Suprapubic skin (tissue), 4 donors: ENCODE measurements around the gene CDYL2. TPM values are rescaled to one million over a fixed set of nuclear protein-coding genes. Genes with fewer than 3 reads are reported as not detected.

ENCODE experiments used
- DNase-seq, 2 donors: peaks; one replicate each; pipeline ENCODE4 v3.0.0-alpha.2; 2019; ENCODE audit warnings: low spot score in 2 of 2
- H3K27ac ChIP-seq: fragments of 200-600 bp; sonication (generic); one replicate; pipeline ENCODE4 v1.5.1; 2019
- H3K27me3 ChIP-seq: fragments of 200-600 bp; sonication (generic); one replicate; pipeline ENCODE4 v1.5.1; 2019
- H3K36me3 ChIP-seq: fragments of 200-600 bp; sonication (generic); one replicate; pipeline ENCODE4 v1.5.1; 2019
- H3K4me1 ChIP-seq: fragments of 200-600 bp; sonication (generic); one replicate; pipeline ENCODE4 v1.5.1; 2019
- H3K4me3 ChIP-seq: fragments of 200-600 bp; sonication (generic); one replicate; pipeline ENCODE4 v1.5.1; 2019; ENCODE audit warnings: mild to moderate bottlenecking
- H3K9me3 ChIP-seq: fragments of 200-600 bp; sonication (generic); one replicate; pipeline ENCODE4 v1.5.1; 2019
- CTCF ChIP-seq, 2 donors: fragments of 200-600 bp in 1 of 2; fragments of 450-650 bp in 1 of 2; sonication (generic) in 1 of 2; IDR thresholded peaks; one replicate each; pipeline ENCODE4 v1.5.1; 2016 to 2019; ENCODE audit warnings: antibody characterized with exemption in 2 of 2, mild to moderate bottlenecking in 1 of 2, moderate library complexity in 1 of 2
- EP300 ChIP-seq: sonication (generic); formaldehyde crosslinking; IDR thresholded peaks from one replicate; pipeline ENCODE4 v1.6.1; 2017; ENCODE audit warnings: antibody characterized with exemption
- POLR2A ChIP-seq, 2 donors: fragments of 450-650 bp; IDR thresholded peaks; one replicate each; pipeline ENCODE4 v1.6.1; 2017; ENCODE audit warnings: antibody characterized with exemption in 2 of 2, mild to moderate bottlenecking in 2 of 2, moderate library complexity in 2 of 2
- POLR2AphosphoS5 ChIP-seq, 3 donors: sonication (generic); formaldehyde crosslinking; IDR thresholded peaks; one replicate each; pipeline ENCODE4 v1.6.1; 2017; ENCODE audit warnings: antibody characterized with exemption in 3 of 3
- WGBS: methylation state at CpG from one replicate; pipeline ENCODE4 v1.1.5; 2018; 5-methylcytosine and 5-hydroxymethylcytosine counted together
- total RNA-seq, 4 donors: library from RNA; depleted of rRNA; stranded (reverse); fragments of >200 nt; gene quantifications; one replicate each; pipeline ENCODE4 v1.1.0, GENCODE V29; 2016

Gene CDYL2
- total RNA-seq, 4 donors from 2014 or later, result 2.8 to 8.2 (median 3.9) TPM

GRCh38 chr16:80639636-80640035 is 164.8 kb downstream of the CDYL2 start:
- WGBS, result 86% methylated on average over 6 of the region's 6 CpGs
- H3K9me3 ChIP-seq, result peaks cover 5% of the 10 kb centered on the region
- TF ChIP-seq EP300, result no peak
- TF ChIP-seq POLR2AphosphoS5 (IDR thresholded peaks at IDR 0.05), result no peak
- TF ChIP-seq CTCF (IDR thresholded peaks at IDR 0.05), result no peak
- no peak for TF ChIP-seq POLR2A (IDR thresholded peaks at IDR 0.05)
- DNase-seq, result no peak
- no peaks in the 10 kb centered on the region for H3K4me1 ChIP-seq
- H3K4me3 ChIP-seq, result no peak overlapping the region
- H3K27ac ChIP-seq, result no peak overlapping the region
- H3K27me3 ChIP-seq, result no peaks in the 10 kb centered on the region
- no peaks in the 10 kb centered on the region for H3K36me3 ChIP-seq

DNA sequence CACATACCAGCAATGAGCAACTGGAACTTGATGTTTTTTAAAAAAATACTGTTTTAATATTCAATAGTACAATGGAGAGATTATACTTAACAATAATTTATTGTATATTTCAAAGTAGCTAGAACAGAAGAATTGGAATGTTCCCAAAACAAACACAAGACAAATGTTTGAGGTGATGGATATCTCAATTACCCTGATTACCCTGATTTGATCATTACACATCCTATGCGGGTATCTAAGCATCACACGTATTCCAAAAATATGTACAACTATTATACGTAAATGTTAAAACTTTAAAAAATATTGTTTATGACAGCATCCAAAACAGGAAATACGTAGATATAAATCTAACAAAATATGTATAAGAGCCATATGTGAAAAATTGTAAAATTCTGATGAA is 166.8 kb downstream of the CDYL2 start:
- H3K27me3 ChIP-seq, result no peaks in the 10 kb centered on the region
- no peak overlapping the region for H3K4me3 ChIP-seq
- no peaks in the 10 kb centered on the region for H3K36me3 ChIP-seq
- 73% methylated on average over 4 of the region's 4 CpGs for WGBS
- no peaks in the 10 kb centered on the region for H3K9me3 ChIP-seq
- no peak overlapping the region for H3K27ac ChIP-seq
- TF ChIP-seq POLR2A (IDR thresholded peaks at IDR 0.05) (no peak), EP300 (no peak), CTCF (IDR thresholded peaks at IDR 0.05) (no peak), POLR2AphosphoS5 (IDR thresholded peaks at IDR 0.05) (no peak)
- no peak for DNase-seq
- no peaks in the 10 kb centered on the region for H3K4me1 ChIP-seq

- no peak overlapping the region for H3K27ac ChIP-seq
- no peak for DNase-seq
- no peaks in the 10 kb centered on the region for H3K4me1 ChIP-seq
- TF ChIP-seq POLR2AphosphoS5 (IDR thresholded peaks at IDR 0.05) (no peak), EP300 (no peak), CTCF (IDR thresholded peaks at IDR 0.05) (no peak), POLR2A (IDR thresholded peaks at IDR 0.05) (no peak)
- H3K36me3 ChIP-seq, result no peaks in the 10 kb centered on the region
- H3K9me3 ChIP-seq, result no peaks in the 10 kb centered on the region
- H3K4me3 ChIP-seq, result no peak overlapping the region
- WGBS, result 100% methylated on average over 3 of the region's 3 CpGs
- no peaks in the 10 kb centered on the region for H3K27me3 ChIP-seq
These were observed 172.8 kb downstream of the CDYL2 start for GRCh38 chr16:80631581-80631980.

- TF ChIP-seq POLR2A (IDR thresholded peaks at IDR 0.05), result no peak
- no peak for TF ChIP-seq EP300
- TF ChIP-seq POLR2AphosphoS5 (IDR thresholded peaks at IDR 0.05), result no peak
- TF ChIP-seq CTCF (IDR thresholded peaks at IDR 0.05), result no peak
- H3K36me3 ChIP-seq, result no peaks in the 10 kb centered on the region
- no peak overlapping the region for H3K27ac ChIP-seq
- H3K4me3 ChIP-seq, result no peak overlapping the region
- no peaks in the 10 kb centered on the region for H3K9me3 ChIP-seq
- DNase-seq, result no peak
- no peaks in the 10 kb centered on the region for H3K27me3 ChIP-seq
- 71% methylated on average over 3 of the region's 3 CpGs for WGBS
- no peaks in the 10 kb centered on the region for H3K4me1 ChIP-seq
These were observed 176.1 kb downstream of the CDYL2 start for GRCh38 chr16:80628254-80628653.

DNA sequence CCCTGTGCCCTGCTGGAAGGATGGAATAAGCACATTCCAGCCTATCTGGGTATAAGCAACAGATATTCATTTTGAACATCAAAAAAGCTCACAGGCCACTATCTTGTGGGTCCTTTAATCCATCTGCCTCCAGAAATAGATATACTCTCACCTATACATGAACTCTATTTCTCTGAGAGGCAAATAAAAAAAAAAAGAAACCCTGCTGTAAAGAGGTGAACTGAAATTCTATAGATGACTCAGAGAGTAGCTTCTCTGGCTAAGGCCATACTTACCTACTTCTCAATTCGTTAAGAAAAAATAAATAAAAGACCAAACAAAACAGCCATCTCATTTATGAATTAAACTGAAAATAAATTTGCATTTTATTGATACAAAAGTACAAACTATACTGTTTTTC is 177.3 kb downstream of the CDYL2 start:
- Histone ChIP-seq H3K36me3 (no peaks in the 10 kb centered on the region), H3K4me1 (no peaks in the 10 kb centered on the region), H3K27ac (no peak overlapping the region), H3K27me3 (no peaks in the 10 kb centered on the region), H3K4me3 (no peak overlapping the region), H3K9me3 (no peaks in the 10 kb centered on the region)
- no peak for TF ChIP-seq EP300
- no peak for TF ChIP-seq CTCF (IDR thresholded peaks at IDR 0.05)
- no peak for TF ChIP-seq POLR2A (IDR thresholded peaks at IDR 0.05)
- TF ChIP-seq POLR2AphosphoS5 (IDR thresholded peaks at IDR 0.05), result no peak
- WGBS, result 68% methylated on average over 1 of the region's 1 CpG
- DNase-seq, result no peak
